SK-N-SH (cell line): ENCODE data around the gene VAV1.

ENCODE experiments used
- CTCF ChIP-seq: fragments of 200-600 bp; sonication (generic); IDR thresholded peaks from 2 replicates; pipeline ENCODE4 v1.6.1; 2017; ENCODE audit warnings: antibody characterized with exemption, mild to moderate bottlenecking, moderate library complexity
- MAX ChIP-seq: IDR thresholded peaks from 2 replicates; pipeline ENCODE4 v1.4.0; 2012; ENCODE audit warnings: low read depth
- USF2 ChIP-seq: fragments of 150-350 bp; IDR thresholded peaks from 2 replicates; pipeline ENCODE4 v1.6.1; 2017; ENCODE audit warnings: antibody characterized with exemption, low read length, low read depth, borderline replicate concordance

GRCh38 chr19:6724631-6725492, 47.6 kb upstream of the VAV1 start:
- no peak for TF ChIP-seq MAX
- TF ChIP-seq USF2 = no peak
- no peak for TF ChIP-seq CTCF
